HFF-Myc (cell line): Measurements from ENCODE around the gene PTPN3.

ENCODE experiments used
- DNase-seq: peaks from one replicate; pipeline ENCODE4 v3.0.0-alpha.2; 2011; ENCODE audit warnings: low read depth; ENCODE audit errors: extremely low read depth
- H3K4me3 ChIP-seq: replicated peaks from 2 replicates; pipeline ENCODE4 v1.5.1; 2011; ENCODE audit warnings: low read depth, mild to moderate bottlenecking, control low read depth, low read length
- CTCF ChIP-seq: IDR thresholded peaks from 2 replicates; pipeline ENCODE4 v1.5.1; 2012; ENCODE audit warnings: mild to moderate bottlenecking, low read depth, low read length, control low read depth; ENCODE audit errors: missing control alignments

Gene PTPN3

DNA sequence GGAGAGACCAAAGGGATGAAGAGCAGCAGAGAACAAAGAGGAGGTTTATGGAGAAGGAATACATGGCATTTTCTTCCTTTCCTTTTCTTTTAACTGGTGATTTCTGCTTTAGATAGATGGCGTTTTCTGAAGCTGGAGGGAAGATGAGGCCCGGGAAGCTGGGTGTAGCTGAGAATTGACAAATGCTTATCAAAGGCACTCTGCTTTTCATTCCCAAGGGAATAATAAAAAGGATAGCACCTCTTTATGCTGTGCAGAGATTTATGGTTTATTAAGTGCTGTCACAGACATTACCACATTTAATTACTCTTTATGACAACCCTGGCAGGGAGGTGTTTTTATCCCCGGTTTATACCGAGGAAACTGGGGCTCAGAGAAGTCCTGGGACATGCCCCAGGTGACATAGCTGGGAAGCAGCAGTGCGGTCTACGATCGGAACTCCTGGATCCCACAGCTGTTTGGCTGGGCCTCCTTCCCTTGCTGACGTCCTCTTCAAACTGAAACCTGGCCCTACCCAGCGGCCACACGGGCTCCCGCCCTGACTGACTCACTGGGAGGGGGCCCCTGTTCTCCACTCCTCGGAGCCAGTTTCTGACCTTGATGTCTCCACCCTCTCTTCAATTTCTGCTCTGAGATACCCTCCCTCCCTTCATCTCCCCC, 169.0 kb downstream of the PTPN3 start:
- TF ChIP-seq CTCF: no peak
- H3K4me3 ChIP-seq: no peak overlapping the region
- no peak for DNase-seq
